Measurements from ENCODE around the gene RPL27A.
"Not testable (repeated sequence)": the region's sequence is repeated elsewhere in the genome, so short reads cannot be mapped to it uniquely, and the experiment has no call there.

RPL27A gene

DNA sequence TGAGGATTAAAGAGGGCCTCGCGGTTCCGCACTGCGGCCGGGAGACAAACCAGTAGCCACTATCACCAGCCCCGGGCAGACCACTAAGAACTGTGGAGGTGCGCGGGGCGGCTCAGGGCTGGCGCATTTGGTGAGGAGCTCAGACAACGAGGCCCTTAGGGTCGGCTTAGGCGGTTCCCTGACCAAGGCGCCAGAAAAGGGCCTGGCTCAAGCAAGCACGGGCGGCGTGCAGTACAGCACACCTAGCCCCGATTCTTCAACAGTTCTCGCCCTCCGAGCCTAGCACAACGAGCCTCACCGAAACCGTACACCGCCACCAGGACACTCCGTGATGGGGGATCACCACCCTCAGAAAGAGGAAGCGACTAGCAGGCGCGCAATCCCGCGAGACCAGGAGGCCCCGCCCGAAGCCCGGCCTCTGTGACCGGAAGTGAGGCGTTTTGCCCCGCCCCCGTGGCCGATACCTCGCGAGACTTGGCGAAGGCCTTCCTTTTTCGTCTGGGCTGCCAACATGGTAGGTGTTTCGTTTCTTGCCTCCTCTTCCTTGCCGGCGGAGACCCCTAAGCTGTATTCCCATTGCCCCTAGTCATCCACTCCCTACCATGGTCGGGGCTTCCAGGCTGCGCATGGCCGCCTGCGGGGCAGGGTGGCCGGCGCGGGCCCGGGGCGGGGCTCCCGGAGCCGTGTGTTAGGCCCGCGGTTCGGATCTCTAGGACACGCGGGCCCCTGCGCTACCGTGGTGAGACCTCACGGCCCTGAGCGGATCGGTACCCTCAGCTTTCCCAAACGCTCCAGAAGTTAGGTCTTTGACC is at the start of gene RPL27A, which contains the start of gene TRIM66:
RPL27A (plus strand) TSS at position 490 of the 812 bp plus-strand sequence; CDS start at position 512, 22 bp downstream.
TRIM66 (minus strand) TSS at position 363 of the 812 bp plus-strand sequence. CDS start 10,391 bp downstream, outside the sequence.
- peak; percentile 99 for DNase-seq

DNA sequence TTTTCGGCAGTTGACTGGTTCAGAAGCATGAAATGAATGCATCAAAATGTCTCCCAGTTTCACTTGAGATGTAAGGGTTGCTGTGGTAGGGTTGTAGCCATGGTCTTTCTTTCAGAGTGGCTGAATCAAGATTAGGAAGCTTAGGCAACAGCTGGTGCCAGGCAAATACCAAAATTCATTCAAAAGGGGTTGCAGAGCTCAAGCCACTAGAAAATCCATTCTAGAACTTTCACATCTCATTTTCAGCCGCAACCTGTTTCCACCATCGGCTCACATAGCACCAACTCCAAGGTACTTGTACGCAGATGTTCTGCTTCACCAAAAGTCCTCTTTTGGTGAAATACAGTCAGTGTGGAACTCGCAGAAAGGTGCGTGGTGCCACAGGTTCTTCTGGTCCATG is 48.1 kb upstream of the RPL27A start:
- no peak for DNase-seq

DNA sequence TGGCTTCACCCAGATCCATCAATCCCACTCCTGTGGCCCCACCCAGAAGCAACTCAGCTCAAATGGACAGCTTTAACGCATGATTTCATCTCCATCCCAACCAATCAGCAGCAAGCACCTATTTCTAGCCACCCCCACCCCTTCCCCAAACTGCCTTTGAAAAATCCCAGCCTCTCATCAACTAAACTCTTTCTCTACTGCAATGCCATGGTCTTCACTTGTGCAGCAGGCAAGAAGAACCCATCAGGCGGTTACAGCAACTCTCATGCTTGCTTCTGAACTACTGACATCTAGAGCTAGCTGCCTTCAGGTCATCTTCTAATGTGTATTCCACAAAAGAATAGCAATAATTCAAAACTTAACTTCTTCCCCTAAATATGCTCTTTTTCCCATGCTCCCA is 46.5 kb upstream of the RPL27A start:
- no peak for DNase-seq

DNA sequence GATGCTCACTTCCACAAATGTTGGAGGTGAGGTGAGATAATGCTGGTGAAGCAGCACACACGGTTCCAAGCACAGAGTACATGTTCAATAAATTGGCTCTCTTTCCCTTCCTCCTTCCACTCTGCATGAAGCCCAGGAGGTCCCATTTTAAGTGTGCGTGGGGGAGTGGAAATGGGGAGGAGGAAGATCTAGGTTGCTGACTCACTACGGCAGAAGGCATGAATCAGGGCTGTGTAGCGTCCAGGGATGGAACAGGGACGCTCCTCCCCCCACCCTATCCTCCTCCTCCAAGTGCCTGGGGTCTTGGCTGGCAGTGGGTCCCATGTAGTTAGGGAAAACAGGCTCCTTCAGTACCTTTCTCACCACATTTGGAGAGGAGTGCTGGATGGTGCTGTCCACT is 44.3 kb upstream of the RPL27A start:
- DNase-seq = no peak

DNA sequence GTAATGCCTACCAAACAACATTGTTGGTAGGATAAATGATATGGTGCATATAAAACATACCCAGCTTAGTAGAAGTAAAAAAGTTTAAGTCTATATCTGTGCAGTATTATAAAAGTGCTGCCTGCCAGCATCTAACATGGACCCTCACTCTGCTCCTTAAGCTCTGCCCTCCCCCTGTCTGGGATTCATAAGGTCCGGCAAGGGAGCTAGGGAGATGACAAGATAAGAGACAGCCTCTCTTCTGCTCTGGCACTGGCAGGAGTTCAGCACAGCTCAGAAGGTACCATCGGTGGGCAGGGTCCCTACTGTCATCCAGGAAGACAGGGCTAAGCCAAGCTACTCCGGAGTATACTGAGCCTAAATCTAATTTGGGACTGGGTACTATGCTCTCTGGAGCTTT is 42.9 kb upstream of the RPL27A start:
- no peak for DNase-seq

DNA sequence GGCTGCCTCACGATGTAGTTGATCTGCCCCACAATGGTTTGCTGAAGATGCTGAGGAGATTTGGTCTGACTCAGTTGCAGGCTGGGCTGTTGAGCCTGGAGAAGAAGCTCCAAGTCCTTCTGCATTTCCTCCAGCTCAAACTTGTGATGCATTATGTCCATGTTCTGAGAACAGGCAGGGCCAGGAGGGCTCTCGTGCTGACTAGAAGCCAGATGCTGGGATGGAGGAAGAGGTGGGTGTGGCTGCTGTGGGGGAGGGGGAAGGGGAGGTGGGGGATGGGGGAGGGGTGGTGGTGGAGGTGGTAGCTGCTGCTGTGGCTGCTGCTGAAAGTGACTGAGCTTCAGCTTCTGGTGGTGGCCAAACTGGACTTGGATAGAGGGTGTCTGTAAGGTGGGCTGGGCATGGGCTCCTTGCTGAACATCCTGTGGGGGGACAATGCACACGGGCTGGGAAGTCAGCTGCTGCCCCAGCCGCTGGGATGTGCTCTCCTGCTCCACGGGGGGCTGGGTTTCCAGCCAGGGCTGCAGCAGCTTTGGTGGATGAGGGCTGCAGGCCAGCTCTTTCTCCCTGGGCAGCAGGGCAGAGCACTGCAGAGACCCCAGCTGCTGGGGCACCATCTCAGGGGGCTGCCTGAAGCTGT is 42.2 kb upstream of the RPL27A start:
- DNase-seq = no peak

DNA sequence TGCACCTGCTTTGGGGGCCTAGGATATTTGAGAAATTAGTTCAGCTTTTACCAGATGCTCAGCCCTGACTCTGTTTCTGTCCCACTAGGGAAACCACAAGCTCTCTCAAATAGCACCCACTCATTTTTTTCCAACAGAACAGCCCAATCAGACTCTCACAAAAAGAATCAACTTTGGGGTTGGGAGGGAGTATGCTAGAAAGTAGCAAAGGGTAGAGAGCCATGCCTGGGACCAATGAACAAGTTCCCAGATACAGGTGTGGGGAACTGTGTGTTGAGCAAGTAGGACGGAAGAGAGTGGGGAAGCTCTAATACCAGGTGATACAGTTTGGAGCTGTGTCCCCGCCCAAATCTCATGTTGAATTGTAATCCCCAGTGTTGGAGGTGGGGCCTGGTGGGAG is 41.3 kb upstream of the RPL27A start:
- no peak for DNase-seq

DNA sequence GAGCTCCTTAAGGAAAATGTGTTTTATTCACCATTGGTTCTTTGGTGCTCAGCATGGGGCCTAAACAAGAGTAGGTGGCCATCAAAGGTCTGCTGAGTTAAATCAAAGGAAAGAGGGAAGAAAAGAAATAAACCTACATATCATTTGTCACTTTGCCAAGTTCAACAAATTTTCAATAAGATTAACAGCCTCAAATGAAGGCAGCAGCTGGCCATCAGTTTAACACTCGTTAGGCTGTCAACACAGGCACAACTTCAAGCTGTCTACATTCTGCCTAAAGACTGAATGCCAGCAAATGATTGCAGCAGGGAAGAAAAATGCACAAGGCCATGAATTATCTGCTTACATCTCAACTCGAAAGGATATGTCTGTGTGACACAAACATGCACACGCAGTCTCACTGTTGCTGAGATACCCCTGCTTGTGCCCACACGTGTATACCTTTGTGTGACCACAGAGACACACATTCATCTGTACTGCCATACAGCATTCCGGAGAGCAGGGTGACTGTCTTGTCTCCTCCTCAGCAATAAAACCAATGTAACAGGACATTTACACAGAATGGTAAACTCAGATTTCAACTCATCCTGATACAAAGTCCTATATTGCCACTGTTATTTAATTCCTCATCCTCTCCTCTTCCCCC is 40.3 kb upstream of the RPL27A start:
- DNase-seq = no peak

DNA sequence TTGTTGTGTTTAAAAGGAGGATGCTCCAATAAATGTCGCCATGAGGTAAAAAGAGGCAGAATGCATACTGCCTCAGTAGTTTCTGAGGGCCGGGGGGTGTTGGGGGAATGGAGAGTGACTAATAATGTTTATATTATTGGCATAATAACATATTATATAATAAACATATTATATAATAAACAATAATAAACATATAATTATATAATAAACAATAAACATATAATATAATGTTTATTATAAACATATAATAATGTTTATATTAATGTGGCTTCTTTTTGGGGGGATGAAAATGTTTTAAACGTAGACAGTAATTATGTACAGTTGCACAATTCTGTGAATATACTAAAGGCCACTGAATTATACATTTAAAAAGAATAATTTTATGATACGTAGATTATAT is 35.7 kb upstream of the RPL27A start:
- no peak for DNase-seq

DNA sequence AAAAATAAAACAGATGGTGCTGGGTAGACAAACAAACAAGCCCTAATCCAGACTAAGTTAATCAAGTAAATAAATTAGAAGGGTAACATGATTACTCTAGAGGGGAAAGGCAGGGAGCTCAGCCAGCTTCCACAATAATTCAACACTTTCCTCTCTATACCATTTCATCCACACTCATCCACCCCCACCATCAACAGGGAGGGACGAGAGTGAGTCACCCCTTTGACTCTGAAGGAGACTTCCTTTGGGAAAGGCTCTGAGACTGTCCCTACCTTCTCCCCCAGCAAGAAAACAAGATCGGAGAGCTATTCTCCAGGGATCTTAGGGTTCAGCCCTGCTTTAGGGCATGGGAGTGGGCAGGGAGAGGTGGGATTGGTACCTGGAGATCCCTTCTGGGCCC is 33.2 kb upstream of the RPL27A start:
- DNase-seq = no peak

DNA sequence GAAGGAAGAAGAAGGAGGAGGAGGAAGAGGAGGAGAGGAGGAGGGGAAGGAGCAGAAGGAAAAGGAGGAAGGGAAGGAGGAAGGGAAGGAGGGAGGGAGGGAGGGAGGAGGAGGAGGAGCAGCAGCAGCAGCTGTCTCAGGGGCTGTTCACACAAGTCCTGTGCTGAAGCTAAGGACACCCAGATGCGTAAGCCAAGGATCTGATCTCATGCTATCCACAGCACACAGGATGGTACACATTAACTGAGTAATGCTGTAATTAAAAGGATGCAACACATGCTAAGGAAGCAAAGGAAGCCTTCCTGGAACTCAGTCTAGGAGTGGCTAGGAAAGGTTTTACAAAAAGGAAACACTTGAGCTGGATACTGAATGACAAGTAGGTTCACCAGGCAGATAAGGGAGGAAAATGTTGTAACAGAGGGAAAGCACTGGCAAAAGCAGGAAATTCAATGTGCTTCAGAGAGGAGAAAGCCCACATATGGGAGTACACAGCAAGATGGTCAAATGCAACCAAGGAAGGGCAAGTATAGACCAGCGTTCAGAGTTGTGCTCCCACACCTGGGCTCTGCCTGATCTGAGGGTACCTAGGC is 32.1 kb upstream of the RPL27A start:
- DNase-seq = no peak

DNA sequence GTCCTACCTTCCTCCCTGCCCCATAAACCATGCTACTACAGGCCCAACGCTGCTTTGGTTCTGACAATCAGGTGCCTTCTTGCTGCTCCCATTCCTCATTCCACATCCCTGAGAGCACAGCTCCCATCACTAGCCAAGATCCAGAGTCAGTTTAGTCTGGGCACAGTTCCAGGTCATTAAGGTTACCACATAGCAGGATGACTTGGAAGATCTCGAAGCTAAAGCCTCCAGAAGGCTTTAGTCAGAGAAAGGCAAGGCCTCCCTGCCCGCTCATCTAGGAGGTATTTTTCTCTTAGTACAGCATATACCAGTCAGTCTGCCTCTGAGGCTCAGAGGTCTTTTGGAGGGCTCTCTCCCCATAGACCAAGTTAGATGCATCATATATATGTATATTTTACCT is 30.5 kb upstream of the RPL27A start:
- DNase-seq = no peak

DNA sequence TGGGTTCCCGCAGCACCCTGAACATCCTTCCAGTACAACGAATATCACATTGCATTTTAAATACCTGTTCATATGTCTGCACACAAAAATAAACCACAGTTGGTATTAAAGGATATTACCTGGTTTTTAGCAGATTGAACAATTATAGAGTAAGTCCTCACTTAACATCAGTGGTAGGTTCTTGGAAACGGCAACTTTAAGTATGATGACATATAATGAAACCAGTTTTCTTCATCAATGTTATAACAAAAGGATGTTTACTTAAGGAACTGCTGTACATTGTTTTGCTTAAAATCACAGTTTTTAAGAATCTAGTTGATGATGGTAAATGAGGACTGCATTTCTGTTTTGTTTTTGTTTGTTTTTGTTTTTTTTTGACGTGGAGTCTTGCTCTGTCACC is 28.1 kb upstream of the RPL27A start:
- no peak for DNase-seq

DNA sequence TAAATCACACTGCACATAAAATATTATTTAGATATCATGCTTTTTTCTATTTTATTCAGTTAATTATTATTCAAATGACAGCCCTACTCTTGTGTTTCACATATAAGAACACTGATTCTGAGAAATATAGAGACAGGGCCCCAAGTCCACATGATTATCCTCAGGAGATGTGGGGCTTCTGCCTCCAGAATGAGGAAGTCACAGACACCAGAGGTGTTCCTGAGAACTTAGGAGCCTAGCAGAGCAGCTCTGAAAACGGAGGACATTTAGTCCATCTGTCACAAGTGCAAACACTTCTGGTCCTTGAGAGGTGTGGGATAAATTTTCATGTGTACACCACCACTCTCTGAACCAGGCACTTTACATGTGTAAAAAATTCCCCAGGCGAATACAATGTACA is 26.3 kb upstream of the RPL27A start:
- no peak for DNase-seq

DNA sequence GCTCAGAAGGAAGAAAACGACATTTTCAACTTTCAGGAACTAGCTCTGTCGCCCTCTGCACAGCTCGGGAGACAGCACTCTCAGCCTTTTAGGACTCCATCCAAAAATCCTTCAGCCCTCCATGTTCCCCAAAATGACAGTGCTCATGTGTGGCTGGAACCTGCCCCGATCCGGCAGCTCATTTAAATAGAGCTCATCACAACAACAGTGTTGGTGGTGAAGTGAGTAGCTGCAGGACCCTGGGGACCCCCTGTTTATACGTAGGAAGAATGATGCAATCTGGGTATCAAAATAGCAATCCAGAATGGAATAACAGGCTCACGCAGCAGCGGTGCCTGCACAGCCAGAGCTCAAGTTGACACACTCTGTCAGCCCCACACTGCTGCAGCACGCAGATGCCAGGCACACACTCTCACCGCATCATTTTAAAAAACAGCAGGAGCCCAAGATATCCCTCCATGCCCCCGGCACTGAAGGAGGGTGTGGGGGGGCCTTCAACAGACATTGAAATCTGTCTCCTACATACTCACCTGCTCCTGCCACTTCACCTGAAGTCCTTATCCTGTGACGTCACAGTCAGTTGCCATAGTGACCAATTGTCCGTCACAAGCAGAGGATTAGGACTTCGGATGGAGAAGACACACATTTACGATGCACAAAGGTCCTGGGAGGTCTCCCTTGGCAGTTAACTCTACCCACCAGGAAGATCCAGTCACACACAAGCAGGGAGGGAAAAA is 24.1 kb upstream of the RPL27A start:
- DNase-seq = no peak

DNA sequence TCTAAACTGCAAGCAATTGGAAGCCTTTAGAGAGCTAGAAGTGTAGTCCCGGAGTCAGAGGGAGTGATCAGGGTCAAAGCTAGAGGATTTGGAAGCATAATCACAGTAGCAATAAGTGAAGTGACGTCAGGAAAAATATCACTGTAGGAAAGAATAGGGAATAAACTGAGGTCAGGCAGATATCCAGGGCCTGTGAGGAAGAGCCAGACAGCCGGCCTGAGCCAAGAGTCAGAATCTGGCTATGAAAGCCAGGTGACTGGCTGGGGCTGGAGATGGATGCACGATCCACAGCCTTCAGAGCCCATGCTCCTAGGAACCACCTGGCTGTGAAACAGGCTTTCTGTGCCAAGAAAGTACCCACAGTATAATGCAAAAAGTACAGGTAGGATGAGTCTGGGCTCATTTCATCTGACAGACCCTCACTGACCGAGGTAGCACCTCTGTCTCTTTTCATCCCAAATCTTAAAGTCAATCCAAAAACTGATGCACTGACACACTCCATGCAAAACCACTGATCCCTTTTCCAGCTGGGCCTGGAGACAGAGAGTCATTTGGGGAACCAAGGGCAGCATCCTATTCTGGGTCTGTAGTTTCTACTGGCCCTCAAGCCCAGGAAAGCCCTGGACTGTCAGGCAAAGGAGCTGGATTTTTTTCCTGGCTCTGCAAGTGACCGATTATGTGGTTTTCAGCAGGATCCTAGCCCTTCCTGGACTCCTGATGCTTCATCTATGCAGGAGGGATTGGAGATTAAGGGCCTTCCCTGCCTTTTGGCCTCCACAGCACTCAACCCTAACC is 21.4 kb upstream of the RPL27A start:
- no peak for DNase-seq

DNA sequence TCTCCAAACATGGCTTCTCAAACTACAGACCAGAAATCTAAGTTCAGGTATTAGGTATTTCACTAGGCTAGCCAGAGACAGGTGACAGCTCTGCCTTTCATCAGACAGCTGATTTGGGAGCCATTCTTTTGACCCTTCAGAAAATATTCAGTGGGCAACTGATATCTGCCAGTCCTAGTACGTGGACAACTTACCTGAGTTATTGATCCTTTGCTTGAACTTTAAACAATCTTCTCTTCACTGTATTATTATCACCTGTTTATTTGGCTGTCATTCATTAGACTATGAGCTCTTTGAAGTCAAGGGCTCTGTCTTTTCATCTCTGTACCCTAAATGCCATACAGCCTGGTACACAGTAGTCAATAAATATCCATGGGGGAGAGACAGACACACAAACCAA is 17.4 kb upstream of the RPL27A start:
- no peak for DNase-seq

DNA sequence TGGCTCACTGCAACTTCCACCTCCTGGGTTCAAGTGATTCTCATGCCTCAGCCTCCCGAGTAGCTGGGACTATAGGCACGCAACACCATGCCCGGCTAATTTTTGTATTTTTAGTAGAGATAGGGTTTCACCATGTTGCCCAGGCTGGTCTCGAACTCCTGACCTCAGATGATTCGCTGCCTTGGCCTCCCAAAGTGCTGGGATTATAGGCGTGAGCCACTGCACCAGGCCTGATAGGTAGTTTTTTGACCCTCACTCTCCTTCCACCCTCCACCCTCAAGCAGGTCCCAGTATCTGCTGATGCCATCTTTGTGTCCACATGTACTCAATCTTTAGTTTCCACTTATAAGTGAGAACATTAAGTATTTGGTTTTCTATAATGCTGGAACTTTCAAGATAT is 12.5 kb upstream of the RPL27A start:
- DNase-seq = not testable (repeated sequence)

DNA sequence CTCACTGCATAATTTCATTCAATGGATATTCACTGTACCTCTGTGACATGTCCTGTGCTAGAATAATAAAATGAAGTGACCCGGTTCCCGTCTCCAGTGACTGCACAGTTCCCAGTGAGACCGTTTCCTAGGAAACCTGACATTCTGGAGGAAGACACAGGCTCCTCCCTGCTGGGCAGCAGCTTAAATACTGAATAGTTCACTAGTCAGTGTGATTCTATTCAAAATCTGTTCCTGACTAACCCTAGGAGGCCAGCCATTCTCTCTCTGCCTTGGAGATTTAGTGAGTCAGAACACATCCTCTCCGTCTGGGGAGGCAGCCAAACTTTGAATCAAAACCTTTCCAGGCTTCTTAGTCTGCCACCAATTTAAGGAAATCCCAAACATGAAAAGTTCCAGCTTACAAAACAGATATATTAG is 11.4 kb upstream of the RPL27A start:
- no peak for DNase-seq

DNA sequence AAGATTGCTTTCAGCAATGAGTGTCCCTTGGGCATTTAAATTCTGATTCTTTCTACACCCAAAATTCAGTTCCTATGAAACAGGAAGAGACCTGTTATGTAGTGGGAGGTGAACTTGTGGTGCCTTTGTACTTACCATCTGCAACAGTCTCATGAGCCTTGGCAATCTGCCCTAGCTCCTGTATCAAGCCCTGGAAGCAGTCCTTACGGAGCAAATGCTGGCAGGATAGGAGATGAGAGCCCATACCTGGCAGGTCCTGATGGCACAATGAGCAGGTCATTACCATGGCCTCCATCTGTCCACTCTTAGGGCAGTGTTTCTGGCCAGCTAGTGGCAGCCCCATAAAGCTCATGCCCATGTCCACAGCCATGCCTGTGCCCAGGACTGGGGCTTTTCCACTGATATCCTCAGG is 10.9 kb upstream of the RPL27A start:
- DNase-seq = no peak

DNA sequence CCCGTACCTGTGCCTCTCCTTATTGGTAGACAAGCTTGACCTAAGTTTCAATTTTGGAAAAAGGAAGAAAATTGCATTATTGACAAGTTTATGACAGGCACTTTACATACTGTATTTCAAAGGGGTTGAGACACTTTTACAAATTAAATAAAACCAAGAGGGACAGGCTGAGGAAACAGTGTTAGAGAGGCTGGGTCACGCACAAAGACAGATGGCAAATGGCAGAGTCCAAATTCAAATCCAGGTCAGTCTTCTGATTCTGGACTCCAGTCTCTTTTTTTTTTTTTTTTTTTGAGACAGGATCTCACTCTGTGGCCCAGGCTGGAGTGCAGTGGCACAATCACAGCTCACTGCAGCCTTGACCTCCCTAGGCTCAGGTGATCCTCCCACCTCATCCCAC is 10.2 kb upstream of the RPL27A start:
- no peak for DNase-seq

DNA sequence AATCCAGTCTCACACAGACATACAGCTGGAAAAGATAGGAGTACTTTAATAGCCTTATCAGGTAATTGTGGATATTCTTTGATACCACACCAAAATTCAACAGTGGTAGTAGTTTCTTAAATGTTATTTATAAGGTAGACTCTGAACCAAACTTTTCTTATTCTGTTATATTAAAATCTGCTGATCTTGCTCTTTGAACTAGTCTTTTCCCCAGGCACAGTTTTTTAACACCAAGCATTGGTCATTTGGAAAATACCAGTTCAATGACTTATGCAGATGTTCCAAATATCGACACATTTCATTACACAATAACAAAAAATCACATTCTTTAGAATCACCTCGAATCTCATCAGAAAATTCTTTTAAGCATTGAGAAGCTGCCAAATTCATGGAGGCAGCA is 7.7 kb upstream of the RPL27A start:
- no peak for DNase-seq

Measured in activated CD4-positive, alpha-beta T cell treated with anti-CD3 and anti-CD28 coated beads, Interleukin-2, amount 50 U/mL, for 1 hour (primary cell).